Panc1 (cell line): ENCODE results near the gene B4GALNT2. TPM values are rescaled to one million over a fixed set of nuclear protein-coding genes. Genes with fewer than 3 reads are reported as not detected.

Source experiments
- ATAC-seq: fragments of 200-7000 bp; cut with Tn5 transposase; 2 replicates; pipeline ENCODE4 v1.9.1; 2020; ENCODE audit warnings: mild to moderate bottlenecking, moderate library complexity
- BruUV-seq: library from RNA; stranded (reverse); fragments of 400-500 nt; replicated peaks from 2 replicates; lab custom pipeline; 2021; lab: Mats Ljungman, UMichigan
- CTCF ChIA-PET: fragments of 300-600 bp; sonication (Branson Sonifier 250); formaldehyde crosslinking; loops from one replicate; lab custom pipeline; 2022; ENCODE audit warnings: antibody characterized with exemption; lab: Charles Lee
- POLR2A ChIA-PET: fragments of 300-600 bp; sonication (Branson Sonifier 250); formaldehyde crosslinking; loops from one replicate; lab custom pipeline; 2022; ENCODE audit warnings: antibody characterized with exemption; lab: Charles Lee
- DNase-seq: peaks from one replicate; pipeline ENCODE4 v3.0.0-alpha.2; 2010; ENCODE audit warnings: low read depth, low spot score
- H3K27ac ChIP-seq: 2 replicates; pipeline ENCODE4 v1.5.1; 2011; ENCODE audit warnings: mild to moderate bottlenecking, low read length, inconsistent platforms
- H3K27me3 ChIP-seq: fragments of 200-500 bp; sonication (Bioruptor generic); 2 replicates; pipeline ENCODE4 v1.6.0; 2014; ENCODE audit warnings: low read length, inconsistent platforms; ENCODE audit not compliant: control insufficient read depth, insufficient read depth
- H3K36me3 ChIP-seq: fragments of 200-500 bp; sonication (Bioruptor generic); 2 replicates; pipeline ENCODE4 v1.5.1; 2014; ENCODE audit warnings: inconsistent platforms, mild to moderate bottlenecking, low read length, moderate library complexity; ENCODE audit not compliant: control insufficient read depth, insufficient read depth
- H3K4me1 ChIP-seq: 2 replicates; pipeline ENCODE4 v1.5.1; 2011; ENCODE audit warnings: inconsistent platforms, mild to moderate bottlenecking, low read length, moderate library complexity; ENCODE audit not compliant: control insufficient read depth, insufficient read depth
- H3K4me3 ChIP-seq, 2 experiments: 2 replicates each; pipeline ENCODE4 v1.5.1; 2011 to 2012; ENCODE audit warnings: low read depth in 2 of 2, low read length in 2 of 2, mild to moderate bottlenecking in 2 of 2, inconsistent platforms in 1 of 2, moderate library complexity in 1 of 2
- H3K9me3 ChIP-seq: fragments of 200-500 bp; sonication (Bioruptor generic); 2 replicates; pipeline ENCODE4 v1.5.1; 2014; ENCODE audit warnings: low read depth, mild to moderate bottlenecking, inconsistent platforms, low read length, moderate library complexity; ENCODE audit not compliant: control insufficient read depth, insufficient read depth
- CTCF ChIP-seq: fragments of 450-650 bp; IDR thresholded peaks from 2 replicates; pipeline ENCODE4 v1.5.1; 2017; ENCODE audit warnings: mild to moderate bottlenecking
- POLR2AphosphoS5 ChIP-seq: IDR thresholded peaks from 2 replicates; pipeline ENCODE4 v1.6.1; 2012; ENCODE audit warnings: mild to moderate bottlenecking, low read depth, low read length, moderate library complexity
- REST ChIP-seq, 2 experiments: IDR thresholded peaks; 2 replicates each; pipeline ENCODE4 v1.6.1; 2011 to 2012; ENCODE audit warnings: low read depth in 2 of 2, control low read depth in 1 of 2, low read length in 1 of 2, mild to moderate bottlenecking in 1 of 2, moderate library complexity in 1 of 2; ENCODE audit not compliant: insufficient read depth in 1 of 2
- SIN3A ChIP-seq: IDR thresholded peaks from 2 replicates; pipeline ENCODE4 v1.6.1; 2012; ENCODE audit warnings: low read depth, mild to moderate bottlenecking, low read length, moderate library complexity, borderline replicate concordance; ENCODE audit not compliant: insufficient read depth
- TCF7L2 ChIP-seq: IDR thresholded peaks from 2 replicates; pipeline ENCODE4 v1.6.1; 2011; ENCODE audit warnings: mild to moderate bottlenecking, low read depth, low read length, inconsistent platforms
- in situ Hi-C: cut with HindIII; loops from 2 replicates; pipeline ENCODE4 v1.10.0; 2016; ENCODE audit warnings: low sequenced_read_pairs, low pct_unique_long_range_greater_than_20kb
- intact Hi-C: fragments of 100-400 bp; cut with micrococcal nuclease; formaldehyde crosslinking; loops from one replicate; pipeline ENCODE4 v1.10.0; 2022; ENCODE audit not compliant: unreplicated experiment
- total RNA-seq: library from RNA; stranded (reverse); gene quantifications from one replicate; pipeline ENCODE4 v1.2.1, GENCODE V29; 2021; ENCODE audit not compliant: unreplicated experiment

Gene B4GALNT2
- total RNA-seq, 1 experiment from 2014 or later: not detected

GRCh38 chr17:49148171-49148570 lies 15.6 kb downstream of the B4GALNT2 start:
- H3K9me3 ChIP-seq: no peaks in the 10 kb centered on the region
- no peaks in the 10 kb centered on the region for H3K36me3 ChIP-seq
- ChIA-PET CTCF (interaction anchor here (0.7 to 1.4 kb wide), 3 partner anchors 10 to 182 kb away, joined by 3 to 5 read pairs (median 4); no protein-coding TSS in a partner anchor), POLR2A (no interaction called here)
- no peak overlapping the region for H3K4me3 ChIP-seq
- intact Hi-C loops: no loop called here
- ATAC-seq (no peak), DNase-seq (no peak)
- TF ChIP-seq SIN3A (no peak), TCF7L2 (no peak), CTCF (no peak), POLR2AphosphoS5 (no peak), REST (IDR thresholded peaks at IDR 0.05; ENCODE audit: insufficient read depth in 1 of 2, low read depth in 2 of 2, low read length in 1 of 2) (no peak)
- in situ Hi-C loops: no loop called here
- no peaks in the 10 kb centered on the region for H3K4me1 ChIP-seq
- no peak overlapping the region for H3K27ac ChIP-seq
- no TSS peak for BruUV-seq
- no peaks in the 10 kb centered on the region for H3K27me3 ChIP-seq

- Histone ChIP-seq H3K4me3 (no peak overlapping the region), H3K27me3 (no peaks in the 10 kb centered on the region), H3K27ac (no peak overlapping the region), H3K9me3 (no peaks in the 10 kb centered on the region), H3K36me3 (no peaks in the 10 kb centered on the region), H3K4me1 (no peaks in the 10 kb centered on the region)
- ATAC-seq (no peak), DNase-seq (no peak)
- in situ Hi-C loops: no loop called here
- no TSS peak for BruUV-seq
- CTCF ChIA-PET: no interaction called here
- intact Hi-C loops: no loop called here
- TF ChIP-seq REST (IDR thresholded peaks at IDR 0.05; ENCODE audit: insufficient read depth in 1 of 2, low read depth in 2 of 2, low read length in 1 of 2) (no peak), SIN3A (no peak), POLR2AphosphoS5 (no peak), TCF7L2 (no peak), CTCF (no peak)
- POLR2A ChIA-PET: no interaction called here
Observed at GRCh38 chr17:49151996-49152395, 19.4 kb downstream of the B4GALNT2 start.
